Lower leg skin (tissue), 3 donors: ENCODE results near the gene COX19.

Experiments used
- CTCF ChIP-seq, 3 donors: fragments of 450-650 bp; IDR thresholded peaks; one replicate each; pipeline ENCODE4 v1.5.1; 2016; ENCODE audit warnings: antibody characterized with exemption in 3 of 3, mild to moderate bottlenecking in 3 of 3, moderate library complexity in 2 of 3
- POLR2A ChIP-seq, 2 donors: fragments of 450-650 bp; IDR thresholded peaks; one replicate each; pipeline ENCODE4 v1.6.1; 2016 to 2017; ENCODE audit warnings: antibody characterized with exemption in 2 of 2, mild to moderate bottlenecking in 1 of 2, moderate library complexity in 1 of 2

- no peak for TF ChIP-seq CTCF (IDR thresholded peaks at IDR 0.05)
- TF ChIP-seq POLR2A (IDR thresholded peaks at IDR 0.05) = no peak
Measured at GRCh38 chr7:999149-999879, 24.0 kb upstream of the COX19 start.
